ENCODE results near the gene ADAMTSL3.

GRCh38 chr15:83716605-83717004 is 62.7 kb downstream of the ADAMTSL3 start:
- TF ChIP-seq REST (IDR thresholded peaks at IDR 0.05; ENCODE audit: low read depth) = no peak
- no peak for TF ChIP-seq CTCF (IDR thresholded peaks at IDR 0.05 in 2 of 3, conservative IDR thresholded peaks at IDR 0.05 in 1 of 3; ENCODE audit: borderline replicate concordance in 1 of 3, insufficient read depth in 1 of 3, low read depth in 2 of 3, low read length in 2 of 3)
- TF ChIP-seq ATF3 (IDR thresholded peaks at IDR 0.05) = no peak
- no peak for TF ChIP-seq POLR2A (IDR thresholded peaks at IDR 0.05; ENCODE audit: borderline replicate concordance, extremely low read depth, insufficient read depth, insufficient read length)
- no peak for TF ChIP-seq ZNF274 (IDR thresholded peaks at IDR 0.05; ENCODE audit: low read depth, low read length)

Data from HCT116 (cell line).